Measurements from ENCODE around the gene SYNGR3. TPM values are rescaled to one million over a fixed set of nuclear protein-coding genes. Genes with fewer than 3 reads are reported as not detected.
A peak's percentile ranks its signal among the peaks of the same experiment; 100 is the strongest.

The SYNGR3 gene
- total and polyA plus RNA-seq, 12 donors: 0.54 to 10.9 (median 2.8) TPM; not detected in 2

- Histone ChIP-seq H3K27ac (peak overlapping the region in 1 of 5 donors; percentile 52), H3K27me3 (peaks cover 22% of the 10 kb centered on the region), H3K36me3 (replicated peaks in 1 of 2) (peaks cover 0 to 15% of the 10 kb centered on the region in 2 donors), H3K4me1 (replicated peaks in 1 of 2) (peaks cover 4 to 21% of the 10 kb centered on the region in 2 donors), H3K9me3 (replicated peaks in 1 of 3) (no peaks in the 10 kb centered on the region), H3K4me3 (no peak overlapping the region)
- 2 to 5% (median 3%) methylated on average over 10 to 50 of the region's 50 CpGs for WGBS, 4 donors
- peak in 1 of 7 donors; percentile 38 for DNase-seq
- intact Hi-C loops (cut with DNase I): no loop called here
- TF ChIP-seq POLR2A (IDR thresholded peaks at IDR 0.05): no peak
- TF ChIP-seq CTCF (IDR thresholded peaks at IDR 0.05): no peak
These were observed 773 bp downstream of the SYNGR3 start for GRCh38 chr16:1990351-1991134.

- peaks cover 4 to 21% of the 10 kb centered on the region in 2 donors for H3K4me1 ChIP-seq (replicated peaks in 1 of 2)
- H3K27ac ChIP-seq: peak overlapping the region in 1 of 5 donors; percentile 50
- H3K27me3 ChIP-seq: peaks cover 22% of the 10 kb centered on the region
- DNase-seq: peak in 1 of 7 donors; percentile 69
- WGBS, 4 donors: 10 to 16% (median 14%) methylated on average over 4 to 18 of the region's 18 CpGs
- intact Hi-C loops (cut with DNase I): no loop called here
- H3K4me3 ChIP-seq: no peak overlapping the region
- TF ChIP-seq POLR2A (IDR thresholded peaks at IDR 0.05): no peak
- peaks cover 0 to 9% of the 10 kb centered on the region in 2 donors for H3K36me3 ChIP-seq (replicated peaks in 1 of 2)
- no peaks in the 10 kb centered on the region for H3K9me3 ChIP-seq (replicated peaks in 1 of 3)
These were observed 1.4 kb downstream of the SYNGR3 start for GRCh38 chr16:1991135-1991551.

GRCh38 chr16:1991588-1991947 is 1.8 kb downstream of the SYNGR3 start:
- TF ChIP-seq CTCF (IDR thresholded peaks at IDR 0.05) (no peak), POLR2A (IDR thresholded peaks at IDR 0.05) (no peak)
- intact Hi-C loops (cut with DNase I): no loop called here
- peak overlapping the region in 1 of 5 donors; percentile 50 for H3K27ac ChIP-seq
- peaks cover 4 to 23% of the 10 kb centered on the region in 2 donors for H3K4me1 ChIP-seq (replicated peaks in 1 of 2)
- H3K4me3 ChIP-seq: peak overlapping the region in 1 of 4 donors; percentile 27
- H3K27me3 ChIP-seq: peaks cover 22% of the 10 kb centered on the region
- no peaks in the 10 kb centered on the region for H3K9me3 ChIP-seq (replicated peaks in 1 of 3)
- DNase-seq: no peak
- peaks cover 0 to 4% of the 10 kb centered on the region in 2 donors for H3K36me3 ChIP-seq (replicated peaks in 1 of 2)
- 11 to 18% (median 14%) methylated on average over 22 of the region's 22 CpGs; no CpG with 5 or more reads in 1 of the 4 donors for WGBS, 4 donors

- H3K9me3 ChIP-seq (replicated peaks in 1 of 3): no peaks in the 10 kb centered on the region
- peak overlapping the region in 1 of 5 donors; percentile 50 for H3K27ac ChIP-seq
- H3K36me3 ChIP-seq (replicated peaks in 1 of 2): no peaks in the 10 kb centered on the region
- DNase-seq: peak; percentile 91 to 99 (median 97)
- peaks cover 4 to 28% of the 10 kb centered on the region in 2 donors for H3K4me1 ChIP-seq (replicated peaks in 1 of 2)
- no peak for TF ChIP-seq POLR2A (IDR thresholded peaks at IDR 0.05)
- TF ChIP-seq CTCF (IDR thresholded peaks at IDR 0.05): no peak
- 3 to 11% (median 5%) methylated on average over 7 to 96 of the region's 96 CpGs; no CpG with 5 or more reads in 1 of the 4 donors for WGBS, 4 donors
- intact Hi-C loops (cut with DNase I): no loop called here
- peak overlapping the region in 1 of 4 donors; percentile 27 for H3K4me3 ChIP-seq
- peaks cover 22% of the 10 kb centered on the region for H3K27me3 ChIP-seq
These were observed 2.4 kb downstream of the SYNGR3 start for GRCh38 chr16:1991948-1992703.

Data from adrenal gland (tissue), 12 donors.